Posterior cingulate gyrus (tissue), 11 donors: ENCODE data around the gene CEP95.
"Not testable (repeated sequence)": the region's sequence is repeated elsewhere in the genome, so short reads cannot be mapped to it uniquely, and the experiment has no call there.

Source experiments
- DNase-seq, 10 donors: peaks; one replicate each; pipeline versions ENCODE4 v3.0.0 to v3.0.0-alpha.2; 2020 to 2021; ENCODE audit warnings: mixed read lengths in 3 of 10
- intact Hi-C: fragments of 100-400 bp; cut with DNase I; formaldehyde crosslinking; loops from one replicate; pipeline ENCODE4 v1.15.1; 2023

CEP95 gene

DNA sequence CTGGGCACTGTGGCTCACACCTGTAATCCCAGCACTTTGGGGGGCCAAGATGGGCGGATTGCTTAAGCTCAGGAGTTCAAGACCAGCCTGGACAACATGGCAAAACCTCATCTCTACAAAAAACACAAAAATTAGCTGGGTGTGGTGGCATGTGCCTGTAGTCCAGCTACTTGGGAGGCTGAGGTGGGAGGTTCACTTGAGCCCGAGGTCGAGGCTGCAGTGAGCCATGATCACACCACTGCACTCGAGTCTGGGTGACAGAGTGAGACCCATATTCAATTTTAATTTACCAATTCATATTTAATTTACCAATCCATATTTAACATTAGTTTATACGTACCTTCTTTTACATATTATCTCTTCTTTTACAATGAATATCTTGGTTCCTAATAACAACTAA, 11.5 kb upstream of the CEP95 start:
- intact Hi-C loops, DNase-seq: not testable (repeated sequence)

DNA sequence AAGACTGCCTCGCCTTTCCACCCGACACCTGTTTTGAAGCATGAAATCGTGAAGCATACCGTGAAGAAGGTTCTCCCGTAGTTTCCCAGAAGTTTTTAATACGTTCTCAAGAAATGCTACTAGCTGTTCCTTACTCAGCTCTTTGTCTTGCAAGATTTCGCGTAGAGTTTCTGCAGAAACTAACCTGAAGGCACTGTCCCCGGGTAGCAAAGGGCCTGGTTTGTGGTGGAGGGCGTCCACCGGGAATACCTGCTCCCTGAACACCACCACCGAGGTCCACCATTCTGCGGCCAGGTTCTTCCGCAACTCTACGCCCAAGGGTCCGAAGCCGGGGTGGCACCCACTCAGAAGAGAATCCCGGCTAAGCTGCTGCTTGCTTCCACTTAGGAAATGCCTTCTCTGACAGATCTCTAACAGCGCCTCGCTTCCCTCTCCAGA, 10.4 kb upstream of the CEP95 start:
- no peak for DNase-seq
- intact Hi-C loops: no loop called here

DNA sequence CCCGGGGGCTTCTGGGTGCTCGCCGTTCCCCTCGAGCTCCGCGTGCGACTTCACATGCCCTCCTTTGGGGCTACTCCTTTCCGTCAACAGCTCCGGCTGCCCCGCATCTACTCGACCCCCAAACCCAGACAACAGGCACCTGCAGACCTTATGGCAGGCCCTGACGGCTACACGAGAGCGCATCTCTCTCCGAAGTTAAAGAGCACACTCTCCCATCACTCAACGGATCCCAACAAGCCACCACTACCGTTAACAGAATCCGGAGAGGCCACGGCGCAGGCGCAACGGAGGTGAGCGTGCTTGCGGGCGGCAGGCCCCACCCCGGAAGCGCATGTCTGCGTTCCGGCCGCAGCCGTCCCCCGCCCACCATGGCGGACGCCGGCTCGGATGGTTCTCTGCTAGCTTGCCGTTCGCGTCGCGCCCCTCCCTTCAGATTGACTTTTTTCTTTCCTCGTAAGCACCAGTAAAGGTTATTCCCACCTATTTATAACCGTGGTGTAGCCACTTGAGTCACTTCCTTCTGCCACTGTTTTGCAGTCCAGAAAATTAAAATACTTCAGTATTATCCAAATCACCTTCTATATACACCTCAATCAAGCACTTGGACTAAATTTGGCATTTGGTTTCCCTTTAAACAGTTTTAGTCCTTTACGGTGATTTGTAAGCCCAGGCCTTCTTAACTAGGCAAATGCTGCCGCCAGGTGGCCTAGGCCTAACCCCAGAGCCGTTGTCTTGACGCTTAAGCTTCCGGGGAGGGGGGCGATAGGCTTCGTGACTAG, 9.8 kb upstream of the CEP95 start, which contains the start of gene POLG2:
Gene POLG2 (minus strand): TSS at position 269 of the 779 bp plus-strand sequence. CDS start 86 bp downstream, at position 183.
- intact Hi-C loops: no loop called here
- peak; percentile 84 to 99 (median 92) for DNase-seq

DNA sequence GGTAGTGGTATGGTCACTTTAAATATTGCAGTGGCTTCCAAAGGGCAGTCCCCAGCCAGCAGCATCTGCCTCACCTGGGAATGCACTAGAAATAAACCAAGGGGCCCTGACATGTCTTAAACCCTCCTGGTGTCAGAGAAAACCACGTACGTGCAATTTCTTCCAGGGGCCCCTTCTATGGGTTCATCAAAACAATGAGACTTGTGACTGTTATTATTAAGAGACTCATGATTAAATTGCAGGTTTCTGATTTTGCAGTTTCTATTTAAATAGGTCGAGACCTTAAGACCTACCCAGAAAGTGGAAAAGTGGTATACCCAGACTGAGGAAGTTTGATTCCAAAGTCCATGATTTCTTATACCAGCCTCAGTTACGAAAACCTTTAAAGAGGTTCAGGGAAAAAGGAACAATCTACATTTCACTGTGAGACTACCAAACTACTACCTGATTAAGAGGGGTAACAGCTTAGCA, 9.2 kb upstream of the CEP95 start:
- no peak for DNase-seq
- intact Hi-C loops: no loop called here

DNA sequence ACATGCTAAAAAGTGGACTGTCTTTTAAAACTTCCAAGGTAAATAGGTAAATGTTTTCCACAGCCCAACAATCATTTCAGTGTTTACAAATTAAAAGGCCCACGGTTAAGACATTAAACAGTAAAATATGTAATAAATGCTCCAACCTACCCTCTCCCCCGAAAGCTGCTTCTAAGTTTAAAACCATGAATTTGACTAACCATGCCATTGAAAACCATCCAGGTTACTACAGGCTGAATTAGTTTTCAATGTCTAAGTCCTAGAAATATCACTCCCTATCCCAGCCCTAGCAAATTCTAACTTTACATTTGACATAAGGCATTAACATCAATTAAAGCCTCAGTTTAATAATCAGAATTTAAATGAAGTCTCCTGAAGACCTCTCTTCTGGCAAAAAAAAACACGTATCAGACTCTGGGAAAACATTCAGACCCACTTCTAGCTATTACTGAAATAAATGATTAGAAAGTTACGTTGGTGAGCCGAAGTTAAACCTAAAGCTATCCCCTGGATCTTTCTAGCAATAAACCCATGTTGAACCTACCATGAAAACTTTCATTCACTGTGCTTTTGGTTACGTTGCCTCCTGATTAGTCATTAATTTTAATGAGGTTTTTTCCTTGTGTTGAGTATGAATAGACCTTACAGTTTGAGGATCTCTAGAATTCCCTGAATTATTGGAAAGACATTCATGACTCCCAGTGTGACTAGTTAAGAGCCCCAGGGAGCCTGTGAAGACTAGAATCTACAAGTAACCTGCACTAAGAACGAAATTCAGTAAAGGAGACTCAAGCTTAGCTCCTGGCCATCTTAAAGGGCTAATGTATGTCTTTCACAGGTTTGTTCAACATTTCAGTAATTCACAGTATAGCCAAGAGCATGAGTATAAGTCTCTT, 8.2 kb upstream of the CEP95 start:
- intact Hi-C loops: no loop called here
- no peak for DNase-seq

DNA sequence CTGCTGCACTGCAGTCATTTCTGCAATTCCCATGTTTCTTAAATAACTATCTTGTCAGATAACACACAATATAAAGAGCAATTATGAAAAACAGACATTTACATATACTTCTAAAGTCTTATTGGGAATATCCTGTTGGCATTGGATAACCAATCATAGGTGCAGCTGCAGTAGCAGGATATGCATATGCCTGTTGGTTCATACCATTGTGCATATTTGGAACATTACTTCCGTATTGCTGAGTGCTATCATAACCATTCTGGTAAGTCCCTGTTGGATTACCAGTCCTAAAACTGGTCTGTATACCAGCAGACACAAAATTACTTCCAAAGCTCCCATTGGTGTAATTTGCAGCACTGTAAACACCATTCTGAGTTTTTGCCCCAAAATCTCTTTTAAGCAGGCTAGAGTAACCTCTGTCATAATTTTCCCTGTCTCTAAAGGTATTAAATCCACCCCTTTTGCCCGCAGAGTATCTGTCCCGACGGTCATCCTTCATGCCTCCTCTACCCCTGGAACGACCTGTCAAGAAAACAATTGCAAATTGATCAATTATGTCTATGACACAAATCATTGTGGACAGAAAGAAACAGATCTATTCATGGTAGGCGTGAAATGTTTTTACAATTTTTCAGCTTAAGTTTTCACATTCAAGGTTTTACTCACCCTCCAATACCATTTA, 6.8 kb upstream of the CEP95 start:
- DNase-seq: no peak
- intact Hi-C loops: no loop called here

DNA sequence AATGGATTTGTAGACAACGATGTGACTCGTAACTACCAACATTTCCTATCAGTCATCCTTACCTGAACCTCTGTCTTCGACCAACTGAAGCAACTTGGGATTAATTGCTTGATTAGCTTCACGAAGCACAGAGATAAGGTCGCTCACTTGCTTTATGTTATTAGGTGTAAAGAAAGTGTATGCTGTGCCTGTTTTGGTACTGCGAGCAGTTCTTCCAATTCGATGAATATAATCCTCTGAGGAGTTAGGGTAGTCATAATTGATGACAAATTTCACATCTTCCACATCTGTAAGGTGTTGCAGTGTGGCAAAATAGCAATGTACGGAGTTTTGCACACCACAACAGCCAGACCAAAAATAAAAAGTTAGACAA, 6.3 kb upstream of the CEP95 start:
- intact Hi-C loops: no loop called here
- no peak for DNase-seq

DNA sequence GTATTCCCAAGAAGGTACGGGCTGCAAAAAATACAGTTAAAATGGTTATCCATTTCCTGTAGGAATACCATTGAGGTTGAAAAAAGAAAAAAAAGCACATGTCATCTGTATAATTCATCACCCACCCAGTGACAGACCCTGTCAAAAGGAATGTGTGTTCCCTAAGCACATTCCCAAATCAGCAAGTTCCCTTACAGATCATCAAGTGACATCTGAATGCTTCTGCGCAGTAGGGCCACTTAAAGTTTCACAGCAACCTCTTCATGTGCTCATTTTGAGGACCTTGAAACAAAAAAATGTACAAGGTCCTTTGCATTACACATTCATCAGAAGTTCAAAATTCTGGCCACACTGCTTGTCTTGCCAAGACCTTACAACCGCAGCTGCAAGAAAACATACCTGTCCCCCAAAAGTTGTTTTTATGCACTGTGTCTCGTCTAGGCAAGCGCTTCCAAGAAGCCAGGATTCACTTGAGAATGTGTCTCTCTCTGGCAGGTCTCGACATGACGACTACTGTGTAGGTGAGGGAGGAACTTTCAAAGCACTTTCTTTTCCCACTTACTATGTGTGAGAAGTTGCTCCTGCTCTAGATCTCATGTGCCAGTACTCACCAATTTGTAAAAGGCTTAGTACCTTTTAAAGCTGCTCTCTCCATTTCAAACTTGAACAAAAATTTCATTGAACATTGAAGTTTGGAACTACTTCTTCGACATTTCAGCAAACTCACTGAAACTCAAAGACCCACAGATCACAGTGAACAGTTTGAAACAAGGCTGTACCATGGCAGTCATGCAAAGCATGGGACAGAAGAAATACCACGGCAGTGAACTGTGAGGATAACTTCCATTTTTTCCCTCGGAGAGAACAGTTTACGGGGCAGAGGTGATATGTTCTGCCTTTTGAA, 5.7 kb upstream of the CEP95 start:
- intact Hi-C loops: no loop called here
- no peak for DNase-seq

DNA sequence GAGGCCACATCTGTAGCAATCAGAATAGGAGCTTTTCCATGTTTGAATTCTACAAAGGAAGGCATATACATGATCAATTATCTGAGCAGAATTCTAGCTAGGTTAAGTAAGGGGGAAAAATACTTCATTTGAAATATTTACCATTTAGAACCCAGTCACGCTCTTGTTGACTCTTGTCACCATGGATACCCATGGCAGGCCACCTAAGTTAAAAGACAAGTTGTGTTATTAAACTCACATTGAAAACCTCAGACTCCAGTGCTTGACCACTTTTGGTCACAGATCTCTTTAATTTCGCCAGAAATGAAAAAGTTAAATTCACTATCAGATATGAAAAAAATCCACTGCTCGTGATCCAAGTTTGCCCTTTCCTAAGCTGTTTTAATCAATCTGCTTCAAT, 4.8 kb upstream of the CEP95 start:
- no peak for DNase-seq
- intact Hi-C loops: no loop called here

DNA sequence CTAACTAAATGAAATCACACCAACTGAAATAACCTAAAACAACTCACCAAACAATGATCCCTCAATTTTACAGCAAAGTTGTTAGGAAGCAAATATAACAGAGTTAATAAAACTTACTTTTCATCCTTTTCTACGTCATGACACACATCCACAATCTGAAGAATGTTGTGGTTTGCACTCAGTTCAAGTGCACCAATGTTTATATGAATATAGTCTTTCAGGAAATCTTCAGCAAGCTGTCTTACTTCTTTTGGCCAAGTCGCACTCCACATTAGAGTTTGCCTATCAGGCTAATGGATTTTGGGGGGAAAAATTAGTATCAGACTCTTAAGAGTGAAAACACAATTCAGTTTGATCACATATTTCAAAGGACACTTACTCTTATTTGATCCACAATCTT, 4.0 kb upstream of the CEP95 start:
- DNase-seq: no peak
- intact Hi-C loops: no loop called here

DNA sequence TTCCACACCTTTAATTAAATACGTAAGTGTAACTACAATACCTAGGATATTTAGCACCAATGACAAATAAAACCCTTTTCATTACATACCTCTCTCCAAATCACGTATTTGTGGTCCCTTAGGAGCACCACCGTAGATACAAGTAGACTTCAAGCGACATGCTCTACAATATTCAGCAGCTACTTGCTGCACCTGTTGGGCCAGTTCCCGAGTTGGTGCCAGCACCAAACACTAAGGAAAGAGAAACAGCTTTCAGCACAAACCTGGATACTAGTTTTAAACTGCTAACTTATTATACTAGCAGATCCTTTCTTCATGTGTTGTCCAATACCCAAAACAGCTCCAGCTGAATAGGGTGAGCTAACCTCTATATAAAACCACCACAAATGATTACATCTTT, 3.4 kb upstream of the CEP95 start:
- intact Hi-C loops: no loop called here
- DNase-seq: no peak

DNA sequence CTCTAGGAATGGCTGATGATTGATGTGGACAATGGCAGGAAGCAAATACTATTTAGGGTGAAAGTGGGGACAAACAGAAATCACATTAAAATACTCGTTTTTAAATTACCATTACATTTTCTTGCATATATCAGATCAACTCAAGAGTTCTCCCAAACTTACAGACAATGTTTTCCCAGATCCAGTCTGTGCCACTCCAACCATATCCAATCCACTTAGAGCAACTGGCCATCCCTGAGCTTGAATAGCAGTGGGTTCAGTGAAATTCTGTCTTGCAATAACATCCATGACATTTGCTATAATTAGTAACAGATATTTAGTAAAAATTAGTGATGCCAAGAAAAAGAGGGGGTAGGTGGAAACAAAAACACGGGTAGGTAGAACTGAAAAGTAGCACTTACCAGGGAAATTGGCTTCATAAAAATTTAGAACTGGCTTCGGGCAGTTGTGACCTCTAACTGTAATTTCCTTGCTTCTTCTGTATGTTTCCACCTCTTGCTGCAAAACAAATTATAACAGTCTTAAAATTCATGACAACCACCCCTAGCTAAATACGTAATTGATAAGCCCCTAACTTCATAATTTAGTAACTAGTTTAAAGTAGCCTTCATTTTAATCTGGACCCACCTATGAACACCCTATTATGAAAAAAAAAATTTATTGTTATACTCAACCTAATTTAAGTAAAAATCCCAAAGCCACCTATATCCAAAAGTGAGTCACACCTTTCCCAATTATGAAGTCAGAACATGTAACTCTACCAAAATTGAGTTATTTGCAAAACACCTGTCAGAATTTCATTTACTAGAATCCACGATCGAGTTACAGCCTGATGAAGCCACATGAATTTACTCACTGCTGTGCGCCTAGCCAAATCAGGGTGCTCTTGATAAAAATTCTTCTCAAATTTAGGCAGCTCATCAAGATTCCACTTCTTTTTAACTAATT, 2.7 kb upstream of the CEP95 start:
- no peak for DNase-seq
- intact Hi-C loops: no loop called here

DNA sequence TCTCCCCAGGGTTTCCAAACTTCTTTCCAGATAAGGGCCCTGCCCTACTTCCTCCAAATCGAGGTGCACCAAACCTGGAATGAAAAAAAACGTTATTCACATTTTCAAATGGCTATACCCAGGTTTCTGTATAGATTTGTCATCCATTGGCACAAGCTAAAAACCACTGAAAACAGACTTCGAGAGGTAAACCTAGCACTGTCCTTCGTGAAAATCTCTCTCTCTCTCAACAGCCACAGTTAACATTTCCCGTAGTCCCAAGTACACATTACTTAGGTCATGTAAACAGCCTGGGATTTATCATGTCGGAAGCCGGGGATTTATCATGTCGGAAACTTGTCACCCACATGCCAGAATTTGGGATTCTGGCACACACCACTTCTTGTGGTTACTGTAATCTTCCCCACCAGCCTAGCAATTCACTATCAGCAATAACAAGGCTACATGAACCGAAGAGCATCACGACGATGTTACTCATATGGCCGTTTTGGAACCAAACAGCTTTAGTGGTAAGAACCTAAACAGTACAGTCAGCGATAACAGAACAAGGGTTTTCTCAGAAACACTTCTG, 1.9 kb upstream of the CEP95 start:
- intact Hi-C loops: loop anchor here (5.0 kb wide), 1 partner anchor 157 kb away; the partner anchor contains the start of gene SMURF2

DNA sequence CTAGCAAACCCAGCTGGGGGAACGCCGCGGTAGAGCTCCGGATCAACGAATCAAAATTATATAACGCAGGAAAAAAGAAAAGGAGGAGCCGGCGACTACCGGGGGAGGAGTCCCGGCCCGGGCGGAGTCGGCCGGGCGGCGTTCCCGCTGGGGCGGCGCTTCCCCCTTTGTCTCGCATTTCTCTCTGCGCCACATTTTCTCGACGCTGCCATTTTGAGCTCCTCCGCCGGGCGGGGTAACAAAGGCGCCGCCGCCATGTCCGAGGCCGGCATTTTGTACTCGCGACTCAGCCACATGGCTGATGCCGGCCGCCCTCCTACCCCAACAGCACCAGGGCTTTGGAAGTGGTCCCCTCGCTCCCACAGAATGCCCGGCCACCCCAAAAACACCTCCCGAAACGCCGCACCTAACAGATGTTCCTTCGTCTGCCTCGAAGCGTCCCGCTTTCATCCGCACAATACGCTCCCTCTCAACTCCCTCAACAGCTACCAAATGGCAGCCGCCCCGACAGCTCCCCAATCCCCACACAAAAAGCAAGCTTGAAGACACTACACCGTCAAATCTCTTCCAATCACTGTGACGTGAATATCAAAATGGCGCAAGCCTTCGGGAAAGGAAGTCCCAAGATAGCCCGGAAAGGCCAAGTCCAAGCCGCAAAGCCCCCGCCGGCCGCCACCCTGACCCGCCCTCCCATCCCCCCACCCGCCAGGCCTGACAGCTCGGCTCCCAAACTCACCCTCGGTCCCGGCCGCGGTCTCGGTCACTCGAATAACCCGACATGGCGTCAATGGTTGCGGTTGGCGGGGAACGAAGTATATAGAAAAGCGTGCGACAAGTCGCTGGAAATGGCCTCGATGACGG, 1.2 kb upstream of the CEP95 start:
- DNase-seq: peak; percentile 83 to 98 (median 88)
- intact Hi-C loops: loop anchor here (5.0 kb wide), 1 partner anchor 157 kb away; the partner anchor contains the start of gene SMURF2

More for the DNA sequence above, 1.9 kb upstream of the CEP95 start:
- DNase-seq: no peak

DNA sequence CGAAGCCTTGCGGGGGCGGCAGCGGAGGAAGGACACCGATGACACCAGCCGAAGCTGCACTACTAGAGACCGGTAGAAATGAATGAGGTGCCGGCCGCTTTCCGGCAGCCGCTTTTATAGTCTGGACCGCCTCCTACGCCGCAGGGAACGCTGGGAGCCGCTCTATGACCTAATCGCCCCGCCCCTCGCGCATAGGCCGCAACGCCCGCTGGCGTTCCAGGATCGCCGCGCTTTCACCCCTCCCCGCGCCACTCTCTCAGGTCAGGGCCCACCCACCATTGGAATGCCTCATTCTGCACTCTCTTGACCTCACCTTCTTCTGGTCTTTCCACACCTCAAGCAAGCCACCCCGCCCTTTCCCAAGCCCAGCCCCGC, 589 bp upstream of the CEP95 start, which contains the start of gene DDX5:
Gene DDX5 (minus strand): TSS at position 89 of the 375 bp plus-strand sequence. CDS start 170 bp downstream, outside the sequence.
- DNase-seq: peak; percentile 94 to 99 (median 95)
- intact Hi-C loops: loop anchor here (5.0 kb wide), 1 partner anchor 156 kb away; the partner anchor contains the start of gene SMURF2

DNA sequence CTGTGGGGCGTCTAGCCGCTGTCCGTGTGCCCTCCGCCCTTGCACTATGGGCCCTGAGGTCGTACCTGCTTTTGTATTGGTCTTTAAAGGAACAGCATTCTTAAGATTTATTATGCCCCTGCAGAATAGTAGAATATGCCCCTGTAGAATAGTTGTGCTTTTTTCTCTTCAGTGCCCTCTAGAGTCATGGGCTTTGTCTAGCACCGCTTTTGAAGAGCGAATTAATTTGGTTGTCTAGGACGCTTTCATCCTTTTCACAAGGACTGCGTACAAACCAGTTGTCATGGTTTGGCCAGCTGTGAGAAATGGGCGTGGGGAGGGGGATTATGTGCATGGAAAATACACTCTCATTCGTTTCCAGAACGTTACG, 621 bp downstream of the CEP95 start:
- intact Hi-C loops: loop anchor here (5.0 kb wide), 1 partner anchor 155 kb away; the partner anchor contains the start of gene SMURF2
- DNase-seq: no peak

DNA sequence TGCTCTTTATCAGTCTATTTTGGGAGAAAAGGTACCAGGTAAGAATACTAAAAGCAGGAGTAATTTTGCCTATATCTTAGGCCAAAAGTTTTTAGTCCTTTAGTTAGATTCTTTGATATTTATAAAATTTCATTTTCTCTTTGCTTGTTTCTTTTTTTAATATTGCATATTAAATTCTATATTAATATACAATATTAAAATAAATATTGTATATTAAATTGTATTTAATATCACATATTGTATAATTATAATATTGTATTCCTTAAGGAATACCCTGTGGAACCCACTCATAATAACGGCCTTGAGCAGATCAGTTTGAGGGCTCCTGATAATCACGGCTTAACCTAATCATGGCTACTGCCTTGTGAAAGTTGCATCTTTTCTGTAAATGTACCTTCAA, 1.9 kb downstream of the CEP95 start:
- intact Hi-C loops: loop anchor here (5.0 kb wide), 1 partner anchor 154 kb away; the partner anchor contains the start of gene SMURF2
- DNase-seq: no peak
